Peyer's patch (tissue), 4 donors: Measurements from ENCODE around the gene GRIN3B.

ENCODE experiments used
- CTCF ChIP-seq, 6 experiments: fragments of 450-650 bp in 4 of 6; fragments of 200-600 bp in 2 of 6; sonication (generic) in 1 of 6; IDR thresholded peaks; one replicate each; pipeline ENCODE4 v1.5.1; 2017 to 2019; ENCODE audit warnings: antibody characterized with exemption in 6 of 6, mild to moderate bottlenecking in 3 of 6, moderate library complexity in 1 of 6
- POLR2A ChIP-seq, 2 donors: fragments of 450-650 bp; IDR thresholded peaks; one replicate each; pipeline ENCODE4 v1.5.1; 2017; ENCODE audit warnings: antibody characterized with exemption in 2 of 2, mild to moderate bottlenecking in 2 of 2, moderate library complexity in 2 of 2

- TF ChIP-seq CTCF (IDR thresholded peaks at IDR 0.05), result no peak
- TF ChIP-seq POLR2A (IDR thresholded peaks at IDR 0.05), result no peak
These were observed 15.0 kb downstream of the GRIN3B start for GRCh38 chr19:1015061-1015781.
